HUDEP-2 (cell line): ENCODE results near the gene CIPC.

ENCODE experiments used
- DNase-seq, 76 experiments: peaks; one replicate each; lab custom pipeline; 2025; ENCODE audit not compliant: unreplicated experiment in 76 of 76; lab: John Stamatoyannopoulos, UW

Gene CIPC

DNA sequence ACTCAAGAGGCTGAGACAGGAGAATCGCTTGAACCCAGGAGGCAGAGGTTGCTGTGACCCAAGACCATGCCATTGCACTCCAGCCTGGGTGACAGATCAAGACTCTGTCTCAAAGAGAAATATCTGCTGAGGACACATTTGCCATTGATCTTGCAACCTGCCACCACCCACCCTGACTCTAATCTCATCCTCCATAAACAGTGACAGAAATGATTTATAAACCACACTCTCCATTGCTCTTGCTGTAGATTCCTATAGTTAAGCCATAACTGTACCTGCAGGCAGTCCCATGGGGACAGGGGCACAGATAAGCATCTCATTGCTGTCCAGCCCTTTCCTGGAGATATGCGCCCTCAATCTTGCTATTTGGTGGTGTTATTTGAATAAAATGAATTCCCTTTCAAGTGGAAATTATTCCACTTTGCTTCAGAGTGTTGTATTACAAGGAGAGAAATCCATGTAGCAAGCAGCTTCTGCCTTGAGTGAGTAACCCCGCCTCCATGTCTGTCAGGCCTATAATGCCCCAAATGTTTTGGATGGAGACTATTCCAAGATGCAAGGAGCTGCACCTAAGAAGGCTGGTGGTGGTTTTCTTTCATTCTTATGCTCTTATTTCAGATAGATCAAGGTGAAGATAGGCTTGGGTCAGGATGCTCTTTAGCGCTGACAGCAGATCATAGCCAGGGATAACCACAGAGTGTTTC, 46.5 kb downstream of the CIPC start:
- DNase-seq, result no peak

- no peak for DNase-seq
Observed at GRCh38 chr14:77145975-77146740, 48.1 kb downstream of the CIPC start.

DNA sequence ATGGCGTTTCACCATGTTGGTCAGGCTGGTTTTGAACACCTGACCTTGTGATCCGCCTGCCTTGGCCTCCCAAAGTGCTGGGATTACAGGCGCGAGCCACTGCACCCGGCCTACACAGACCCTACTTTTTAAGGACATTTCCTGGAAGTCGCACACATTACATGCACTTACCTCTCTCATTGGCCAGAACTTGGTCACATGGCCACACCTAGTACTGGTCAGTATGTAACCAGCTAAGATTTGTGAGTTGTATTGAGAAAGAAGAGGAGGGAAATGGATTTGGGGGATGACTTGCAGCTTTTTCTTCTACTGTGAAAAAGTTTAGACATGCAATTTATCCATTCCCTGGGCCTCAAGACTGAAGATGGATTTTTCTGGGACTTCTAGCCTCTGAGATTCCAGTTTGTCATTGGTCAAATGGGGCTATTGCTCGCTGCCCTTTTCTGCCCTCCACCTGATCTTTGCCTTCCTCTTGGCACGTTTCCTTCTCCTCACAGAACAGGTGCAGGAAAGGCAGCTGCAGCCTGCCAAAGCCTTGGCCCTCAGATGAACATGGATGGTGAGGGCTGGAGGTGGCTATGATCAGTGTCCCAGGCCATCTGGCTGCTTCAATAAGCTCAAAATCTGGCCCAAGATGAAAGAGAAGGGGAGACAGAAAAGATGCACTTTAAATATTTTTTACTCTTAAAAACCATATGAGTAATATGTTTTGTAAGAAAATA, 50.6 kb downstream of the CIPC start:
- no peak for DNase-seq

- peak in 15 of 76 experiments; percentile 4 to 26 (median 10) for DNase-seq
Observed at GRCh38 chr14:77151245-77151644, 53.2 kb downstream of the CIPC start.

DNA sequence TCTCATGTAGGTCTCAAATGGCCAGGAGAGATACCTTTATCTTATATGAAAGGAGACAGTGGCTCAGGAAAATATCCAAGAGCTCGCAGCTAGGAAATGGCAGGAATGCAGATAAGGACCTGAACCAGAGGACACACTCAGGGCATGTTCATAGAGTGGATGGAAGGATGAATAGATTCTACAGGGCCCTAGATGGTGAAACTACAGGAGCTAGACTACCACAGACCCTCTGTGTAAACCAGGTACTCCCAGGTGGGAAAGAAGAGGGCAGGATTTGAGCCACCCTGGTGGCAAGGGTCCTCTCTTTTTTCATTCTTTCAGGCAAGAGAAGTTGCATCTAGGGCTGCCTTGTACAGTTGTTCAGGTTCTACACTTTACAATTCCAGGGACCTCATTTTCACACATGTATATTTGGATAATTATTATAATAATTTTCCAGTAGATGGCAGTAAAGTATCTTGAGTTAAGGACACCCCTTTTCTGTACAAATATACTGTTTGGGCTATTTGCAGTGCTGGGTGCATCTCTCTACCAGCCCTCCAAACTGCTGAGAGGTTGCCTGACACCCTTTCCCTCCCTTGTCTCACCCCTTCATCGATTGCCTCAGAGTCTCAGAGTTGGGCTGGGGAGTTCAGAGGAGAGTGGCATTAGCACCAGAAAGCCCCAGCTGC, 54.0 kb downstream of the CIPC start:
- DNase-seq, result peak in 7 of 76 experiments; percentile 3 to 34 (median 14)

- no peak for DNase-seq
Observed at GRCh38 chr14:77153802-77154201, 55.7 kb downstream of the CIPC start.

DNA sequence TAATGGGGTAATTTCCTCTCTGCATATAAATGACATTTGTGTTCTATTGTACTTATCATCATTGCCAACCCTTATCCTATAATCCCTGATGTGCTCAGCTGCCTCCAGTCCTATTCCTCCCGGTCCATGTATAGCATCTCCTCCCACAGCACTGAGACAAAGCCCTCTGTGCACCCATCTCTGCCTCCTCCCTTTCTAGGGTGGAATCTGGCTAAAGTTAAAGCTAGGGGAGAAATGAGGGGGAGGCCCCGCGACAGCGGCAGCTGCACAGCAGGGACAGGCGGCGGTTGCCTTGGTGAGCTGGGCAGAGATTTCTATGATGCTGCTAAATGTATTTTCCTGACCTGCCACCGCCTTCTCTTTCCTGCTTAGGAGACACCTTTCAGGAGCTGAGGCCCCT, 56.4 kb downstream of the CIPC start:
- DNase-seq, result no peak

GRCh38 chr14:77155083-77155482, 57.0 kb downstream of the CIPC start:
- no peak for DNase-seq

- no peak for DNase-seq
Observed at GRCh38 chr14:77157740-77158139, 59.7 kb downstream of the CIPC start.

DNA sequence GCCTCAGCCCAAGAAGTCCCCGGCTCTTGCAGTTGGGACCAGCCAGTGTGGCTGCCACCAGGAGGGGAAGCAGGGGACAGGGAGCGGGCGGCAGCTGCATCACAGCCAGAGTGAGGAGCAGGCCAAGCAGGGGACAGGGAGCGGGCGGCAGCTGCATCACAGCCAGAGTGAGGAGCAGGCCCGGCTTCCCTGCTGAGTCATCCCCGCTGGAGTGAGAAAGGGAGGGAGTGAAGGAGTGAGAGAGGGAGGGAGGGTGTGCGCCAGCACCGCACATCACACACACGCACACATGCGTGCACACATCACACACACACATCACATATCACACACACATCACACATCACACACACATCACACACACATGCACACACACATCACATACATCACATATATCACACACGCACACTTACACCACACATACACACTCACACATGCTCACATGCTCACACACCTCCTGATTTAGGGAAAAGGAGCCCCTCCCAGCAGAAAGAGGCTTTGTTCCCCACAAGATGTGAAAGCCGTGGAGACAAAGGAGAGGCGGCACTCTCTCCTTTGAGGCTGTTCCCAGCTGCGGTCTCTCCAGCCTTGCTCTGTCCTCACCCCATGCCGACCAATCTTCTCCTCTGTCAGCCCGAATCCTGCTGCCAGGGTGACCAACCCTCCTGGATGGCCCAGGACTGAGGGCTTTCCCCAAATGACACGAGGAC, 60.3 kb downstream of the CIPC start:
- no peak for DNase-seq

GRCh38 chr14:77158882-77159255, 60.8 kb downstream of the CIPC start:
- DNase-seq, result no peak

DNA sequence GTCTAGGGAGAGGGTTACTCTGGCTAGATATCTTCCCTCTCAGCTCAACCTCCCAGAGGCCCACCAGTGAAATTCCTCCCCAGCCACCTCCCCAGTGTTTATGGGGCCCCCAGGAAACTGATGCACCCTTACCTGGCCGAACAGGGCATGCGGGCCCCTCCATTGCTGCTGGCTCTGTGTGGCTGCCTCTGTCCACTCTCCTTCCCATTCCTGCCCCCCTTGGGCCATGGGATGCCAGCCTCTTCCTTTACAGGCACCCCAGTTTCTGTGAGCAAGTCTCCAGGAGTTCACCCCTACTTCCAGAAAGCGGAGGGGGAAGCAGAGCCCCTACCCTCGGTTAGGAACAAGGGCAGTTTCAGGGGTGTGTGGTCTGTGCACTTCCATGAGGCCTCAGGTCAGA, 63.0 kb downstream of the CIPC start:
- no peak for DNase-seq
